Measurements from ENCODE around the gene PTPRG. TPM values are rescaled to one million over a fixed set of nuclear protein-coding genes. Genes with fewer than 3 reads are reported as not detected.

PTPRG gene
- total RNA-seq, 2 experiments from 2014 or later: 0.13 to 0.70 TPM

DNA sequence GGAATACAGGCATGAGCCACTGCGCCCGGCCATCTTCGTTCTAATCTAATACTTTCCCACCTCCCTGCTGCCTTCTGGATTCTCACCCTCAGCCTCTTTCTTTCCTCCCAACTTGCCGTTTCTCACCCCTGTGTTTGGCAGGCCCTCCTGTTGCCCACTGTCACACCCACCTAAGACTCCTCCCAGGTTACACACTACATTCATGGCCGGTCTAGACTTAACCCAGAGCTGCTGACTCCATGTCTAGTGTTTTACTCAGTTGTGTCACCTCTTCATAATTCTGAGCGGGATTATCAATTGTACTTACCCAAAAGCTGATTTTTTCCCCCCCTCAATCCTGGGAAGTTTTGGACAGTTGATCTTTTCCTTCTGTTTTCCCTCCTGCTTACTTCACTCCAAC, 588.2 kb downstream of the PTPRG start:
- no TSS peak for BruUV-seq (replicated peaks)
- Histone ChIP-seq H3K4me3 (ENCODE audit: low read depth, low read length, poor library complexity, severe bottlenecking) (no peak overlapping the region), H3K4me1 (ENCODE audit: insufficient read depth, low read length, poor library complexity, severe bottlenecking) (no peaks in the 10 kb centered on the region), H3K4me2 (ENCODE audit: low read length) (no peak overlapping the region), H3K27ac (ENCODE audit: low read depth, low read length, poor library complexity, severe bottlenecking) (no peak overlapping the region), H3K36me3 (ENCODE audit: insufficient read depth, low read length) (no peaks in the 10 kb centered on the region), H4K20me1 (ENCODE audit: insufficient read depth, low read length) (no peaks in the 10 kb centered on the region), H3K79me2 (ENCODE audit: insufficient read depth, low read depth, low read length) (no peaks in the 10 kb centered on the region), H3K9me3 (ENCODE audit: low read length) (no peaks in the 10 kb centered on the region), H2AFZ (ENCODE audit: low read length) (no peak overlapping the region), H3K9me2 (ENCODE audit: insufficient read depth, low read length) (no peaks in the 10 kb centered on the region)
- no peak for TF ChIP-seq CTCF (conservative IDR thresholded peaks at IDR 0.05; ENCODE audit: low read length)
- TF ChIP-seq EZH2phosphoT487 (IDR thresholded peaks at IDR 0.05; ENCODE audit: borderline replicate concordance, low read depth, low read length): no peak
- ChIA-PET POLR2A (no interaction called here), CTCF (ENCODE audit: unreplicated experiment) (no interaction called here)
- intact Hi-C loops (cut with micrococcal nuclease; ENCODE audit: unreplicated experiment): no loop called here
- DNase-seq (ENCODE audit: low spot score): no peak

GRCh38 chr3:62149962-62150361, 588.6 kb downstream of the PTPRG start:
- Histone ChIP-seq H3K79me2 (ENCODE audit: insufficient read depth, low read depth, low read length) (no peaks in the 10 kb centered on the region), H3K4me2 (ENCODE audit: low read length) (no peak overlapping the region), H3K4me1 (ENCODE audit: insufficient read depth, low read length, poor library complexity, severe bottlenecking) (no peaks in the 10 kb centered on the region), H3K9me3 (ENCODE audit: low read length) (no peaks in the 10 kb centered on the region), H3K4me3 (ENCODE audit: low read depth, low read length, poor library complexity, severe bottlenecking) (no peak overlapping the region), H4K20me1 (ENCODE audit: insufficient read depth, low read length) (no peaks in the 10 kb centered on the region), H3K9me2 (ENCODE audit: insufficient read depth, low read length) (no peaks in the 10 kb centered on the region), H3K27ac (ENCODE audit: low read depth, low read length, poor library complexity, severe bottlenecking) (no peak overlapping the region), H3K36me3 (ENCODE audit: insufficient read depth, low read length) (no peaks in the 10 kb centered on the region), H2AFZ (ENCODE audit: low read length) (no peak overlapping the region)
- ChIA-PET CTCF (ENCODE audit: unreplicated experiment) (no interaction called here), POLR2A (no interaction called here)
- intact Hi-C loops (cut with micrococcal nuclease; ENCODE audit: unreplicated experiment): no loop called here
- TF ChIP-seq CTCF (conservative IDR thresholded peaks at IDR 0.05; ENCODE audit: low read length) (no peak), EZH2phosphoT487 (IDR thresholded peaks at IDR 0.05; ENCODE audit: borderline replicate concordance, low read depth, low read length) (no peak)
- BruUV-seq (replicated peaks): no TSS peak
- no peak for DNase-seq (ENCODE audit: low spot score)

DNA sequence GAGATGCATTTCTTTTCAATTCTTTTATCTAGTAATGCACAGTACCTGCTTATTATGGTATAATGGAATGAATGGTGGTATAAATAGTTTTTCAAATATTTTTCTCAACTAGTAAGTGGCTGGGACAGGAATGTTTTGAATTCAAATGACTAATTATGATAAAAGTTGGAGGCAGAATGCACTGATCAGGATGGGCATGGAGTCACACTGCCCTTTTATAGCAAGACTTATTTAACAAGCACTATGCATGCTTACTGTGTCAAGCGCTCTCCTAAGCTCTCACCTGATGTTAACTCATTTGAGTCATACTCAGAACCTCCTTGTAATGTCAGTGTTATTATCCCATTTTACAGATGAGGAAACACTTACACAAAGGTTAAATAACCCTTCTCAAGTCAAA, 590.2 kb downstream of the PTPRG start:
- H3K4me3 ChIP-seq (ENCODE audit: low read depth, low read length, poor library complexity, severe bottlenecking): no peak overlapping the region
- H2AFZ ChIP-seq (ENCODE audit: low read length): no peak overlapping the region
- no peak for DNase-seq (ENCODE audit: low spot score)
- POLR2A ChIA-PET: no interaction called here
- no peaks in the 10 kb centered on the region for H4K20me1 ChIP-seq (ENCODE audit: insufficient read depth, low read length)
- intact Hi-C loops (cut with micrococcal nuclease; ENCODE audit: unreplicated experiment): no loop called here
- TF ChIP-seq CTCF (conservative IDR thresholded peaks at IDR 0.05; ENCODE audit: low read length): no peak
- TF ChIP-seq EZH2phosphoT487 (IDR thresholded peaks at IDR 0.05; ENCODE audit: borderline replicate concordance, low read depth, low read length): no peak
- CTCF ChIA-PET (ENCODE audit: unreplicated experiment): no interaction called here
- no peak overlapping the region for H3K27ac ChIP-seq (ENCODE audit: low read depth, low read length, poor library complexity, severe bottlenecking)
- no peaks in the 10 kb centered on the region for H3K79me2 ChIP-seq (ENCODE audit: insufficient read depth, low read depth, low read length)
- BruUV-seq (replicated peaks): no TSS peak
- no peaks in the 10 kb centered on the region for H3K36me3 ChIP-seq (ENCODE audit: insufficient read depth, low read length)
- H3K4me1 ChIP-seq (ENCODE audit: insufficient read depth, low read length, poor library complexity, severe bottlenecking): no peaks in the 10 kb centered on the region
- no peaks in the 10 kb centered on the region for H3K9me3 ChIP-seq (ENCODE audit: low read length)
- no peak overlapping the region for H3K4me2 ChIP-seq (ENCODE audit: low read length)
- no peaks in the 10 kb centered on the region for H3K9me2 ChIP-seq (ENCODE audit: insufficient read depth, low read length)
